GM12878 (cell line): ENCODE results near the gene RALGDS. TPM values are rescaled to one million over a fixed set of nuclear protein-coding genes. Genes with fewer than 3 reads are reported as not detected.

ENCODE experiments used
- EP300 ChIP-seq, 2 experiments: fragments of 150-350 bp in 1 of 2; IDR thresholded peaks; 2 replicates each; pipeline ENCODE4 v1.6.1; 2011 to 2012; ENCODE audit warnings: low read depth in 2 of 2, low read length in 2 of 2, borderline replicate concordance in 1 of 2, improper control_type of control experiment in 1 of 2, inconsistent platforms in 1 of 2; ENCODE audit not compliant: control insufficient read depth in 1 of 2
- ESRRA ChIP-seq: IDR thresholded peaks from 2 replicates; pipeline ENCODE4 v1.6.1; 2012; ENCODE audit warnings: mild to moderate bottlenecking, low read length, improper control_type of control experiment
- FOXM1 ChIP-seq: IDR thresholded peaks from 2 replicates; pipeline ENCODE4 v1.6.1; 2012; ENCODE audit warnings: low read depth, mild to moderate bottlenecking, inconsistent platforms, low read length, moderate library complexity
- MXI1 ChIP-seq: fragments of 150-350 bp; IDR thresholded peaks from 2 replicates; pipeline ENCODE4 v1.6.1; 2011; ENCODE audit warnings: low read depth, mild to moderate bottlenecking, inconsistent platforms, low read length, improper control_type of control experiment
- NFXL1 ChIP-seq: fragments of 450-650 bp; IDR thresholded peaks from 2 replicates; pipeline ENCODE4 v1.6.1; 2017; ENCODE audit warnings: antibody characterized with exemption, mild to moderate bottlenecking, borderline replicate concordance
- SREBF1 ChIP-seq: IDR thresholded peaks from 2 replicates; pipeline ENCODE4 v1.6.1; 2012; ENCODE audit warnings: mild to moderate bottlenecking, low read length
- SUZ12 ChIP-seq: fragments of 200-600 bp; sonication (generic); IDR thresholded peaks from one replicate; pipeline ENCODE4 v1.6.1; 2018; ENCODE audit warnings: antibody characterized with exemption, mild to moderate bottlenecking; ENCODE audit not compliant: unreplicated experiment
- WRNIP1 ChIP-seq: IDR thresholded peaks from 2 replicates; pipeline ENCODE4 v1.6.1; 2011; ENCODE audit warnings: low read depth, low read length, improper control_type of control experiment, borderline replicate concordance
- ZNF24 ChIP-seq: fragments of 450-650 bp; IDR thresholded peaks from 2 replicates; pipeline ENCODE4 v1.6.1; 2017; ENCODE audit warnings: antibody characterized with exemption, mild to moderate bottlenecking
- polyA plus RNA-seq, 11 experiments: library from polyadenylated mRNA; depleted of rRNA in 4 of 11; unstranded in 6 of 11; stranded (reverse) in 5 of 11; fragments of >200 nt; fragmentation: Nextera tagmentation in 4 of 11; fragmentation: Illumina TruSeq in 1 of 11; extraction: Ambion mirVana in 4 of 11; extraction: Trizol in 1 of 11; gene quantifications; 1 replicate in 1 of 11; 2 replicates in 10 of 11; pipeline versions ENCODE4 v1.2.1 to v1.2.3, GENCODE V29; 2011 to 2016; ENCODE audit warnings: inconsistent platforms in 2 of 11, missing spikeins in 2 of 11, low read depth in 1 of 11
- total RNA-seq, 4 experiments: library from RNA; depleted of rRNA in 3 of 4; stranded (reverse); fragments of >200 nt in 3 of 4; fragmentation: Illumina TruSeq in 1 of 4; extraction: Trizol in 1 of 4; gene quantifications; 2 replicates each; pipeline versions ENCODE4 v1.2.1 to v1.2.3, GENCODE V29; 2013 to 2021
- TF ChIP-seq, protein P1 (sequence below): IDR thresholded peaks from 2 replicates; pipeline ENCODE4 v1.6.1; 2011; ENCODE audit warnings: low read depth, mild to moderate bottlenecking, low read length, moderate library complexity, borderline replicate concordance; ENCODE audit errors: extremely low read depth
- TF ChIP-seq, protein P2 (sequence below): IDR thresholded peaks from 2 replicates; pipeline ENCODE4 v1.6.1; 2012; ENCODE audit warnings: low read depth, low read length, improper control_type of control experiment
- TF ChIP-seq, protein P3 (sequence below): IDR thresholded peaks from 2 replicates; pipeline ENCODE4 v1.6.1; 2012; ENCODE audit warnings: mild to moderate bottlenecking, low read depth, low read length

Gene RALGDS
- total and polyA plus RNA-seq, 10 of the 15 experiments (the other 5 are each of a cell fraction or from before 2014, with no cell fraction given), result 1.3 to 48.6 (median 21.2) TPM

DNA sequence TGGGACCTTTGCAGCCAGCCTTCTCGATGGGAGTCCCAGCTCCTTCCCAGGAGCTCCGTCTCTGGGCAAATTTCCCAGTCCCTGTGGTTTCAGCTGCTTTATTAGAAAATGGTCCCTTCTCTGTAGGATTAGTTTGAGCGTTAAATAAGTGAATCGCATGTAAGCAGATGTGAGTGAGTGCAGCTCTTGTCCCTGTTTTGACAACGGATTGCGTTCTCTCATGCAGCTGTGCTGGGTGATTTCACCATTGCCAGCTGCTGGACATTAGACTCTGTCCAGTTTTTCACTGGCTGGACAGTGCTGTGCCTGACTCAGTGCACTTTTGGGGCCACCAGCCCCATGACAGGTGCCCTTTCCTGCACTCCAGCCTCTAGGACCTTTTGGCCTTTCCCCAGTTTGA is 70.9 kb downstream of the RALGDS start (continued):
- no peak for TF ChIP-seq ZNF24
- TF ChIP-seq FOXM1, result no peak
- TF ChIP-seq SREBF1, result no peak
- TF ChIP-seq MXI1, result no peak
- no peak for TF ChIP-seq NFXL1
- TF ChIP-seq WRNIP1, result no peak
- TF ChIP-seq EP300 (IDR thresholded peaks at IDR 0.05; ENCODE audit: borderline replicate concordance in 1 of 2, control insufficient read depth in 1 of 2, low read depth in 2 of 2, low read length in 2 of 2), result no peak
- TF ChIP-seq, protein P1, sequence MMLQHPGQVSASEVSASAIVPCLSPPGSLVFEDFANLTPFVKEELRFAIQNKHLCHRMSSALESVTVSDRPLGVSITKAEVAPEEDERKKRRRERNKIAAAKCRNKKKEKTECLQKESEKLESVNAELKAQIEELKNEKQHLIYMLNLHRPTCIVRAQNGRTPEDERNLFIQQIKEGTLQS, result no peak
- TF ChIP-seq, protein P2, sequence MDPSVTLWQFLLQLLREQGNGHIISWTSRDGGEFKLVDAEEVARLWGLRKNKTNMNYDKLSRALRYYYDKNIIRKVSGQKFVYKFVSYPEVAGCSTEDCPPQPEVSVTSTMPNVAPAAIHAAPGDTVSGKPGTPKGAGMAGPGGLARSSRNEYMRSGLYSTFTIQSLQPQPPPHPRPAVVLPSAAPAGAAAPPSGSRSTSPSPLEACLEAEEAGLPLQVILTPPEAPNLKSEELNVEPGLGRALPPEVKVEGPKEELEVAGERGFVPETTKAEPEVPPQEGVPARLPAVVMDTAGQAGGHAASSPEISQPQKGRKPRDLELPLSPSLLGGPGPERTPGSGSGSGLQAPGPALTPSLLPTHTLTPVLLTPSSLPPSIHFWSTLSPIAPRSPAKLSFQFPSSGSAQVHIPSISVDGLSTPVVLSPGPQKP, result no peak
- TF ChIP-seq ESRRA, result no peak
- TF ChIP-seq, protein P3, sequence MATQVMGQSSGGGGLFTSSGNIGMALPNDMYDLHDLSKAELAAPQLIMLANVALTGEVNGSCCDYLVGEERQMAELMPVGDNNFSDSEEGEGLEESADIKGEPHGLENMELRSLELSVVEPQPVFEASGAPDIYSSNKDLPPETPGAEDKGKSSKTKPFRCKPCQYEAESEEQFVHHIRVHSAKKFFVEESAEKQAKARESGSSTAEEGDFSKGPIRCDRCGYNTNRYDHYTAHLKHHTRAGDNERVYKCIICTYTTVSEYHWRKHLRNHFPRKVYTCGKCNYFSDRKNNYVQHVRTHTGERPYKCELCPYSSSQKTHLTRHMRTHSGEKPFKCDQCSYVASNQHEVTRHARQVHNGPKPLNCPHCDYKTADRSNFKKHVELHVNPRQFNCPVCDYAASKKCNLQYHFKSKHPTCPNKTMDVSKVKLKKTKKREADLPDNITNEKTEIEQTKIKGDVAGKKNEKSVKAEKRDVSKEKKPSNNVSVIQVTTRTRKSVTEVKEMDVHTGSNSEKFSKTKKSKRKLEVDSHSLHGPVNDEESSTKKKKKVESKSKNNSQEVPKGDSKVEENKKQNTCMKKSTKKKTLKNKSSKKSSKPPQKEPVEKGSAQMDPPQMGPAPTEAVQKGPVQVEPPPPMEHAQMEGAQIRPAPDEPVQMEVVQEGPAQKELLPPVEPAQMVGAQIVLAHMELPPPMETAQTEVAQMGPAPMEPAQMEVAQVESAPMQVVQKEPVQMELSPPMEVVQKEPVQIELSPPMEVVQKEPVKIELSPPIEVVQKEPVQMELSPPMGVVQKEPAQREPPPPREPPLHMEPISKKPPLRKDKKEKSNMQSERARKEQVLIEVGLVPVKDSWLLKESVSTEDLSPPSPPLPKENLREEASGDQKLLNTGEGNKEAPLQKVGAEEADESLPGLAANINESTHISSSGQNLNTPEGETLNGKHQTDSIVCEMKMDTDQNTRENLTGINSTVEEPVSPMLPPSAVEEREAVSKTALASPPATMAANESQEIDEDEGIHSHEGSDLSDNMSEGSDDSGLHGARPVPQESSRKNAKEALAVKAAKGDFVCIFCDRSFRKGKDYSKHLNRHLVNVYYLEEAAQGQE, result no peak
- TF ChIP-seq SUZ12, result no peak
- TF ChIP-seq, all 136 proteins: peak for 0
